K562 (cell line): ENCODE data around the gene PPP2R5A. TPM values are rescaled to one million over a fixed set of nuclear protein-coding genes. Genes with fewer than 3 reads are reported as not detected.

Experiments used
- ATAC-seq: fragments of 200-7000 bp; cut with Tn5 transposase; 3 replicates; pipeline ENCODE4 v1.9.1; 2020; ENCODE audit warnings: moderate library complexity
- BruUV-seq: library from RNA; stranded (reverse); fragments of 400-500 nt; replicated peaks from 2 replicates; lab custom pipeline; 2021; lab: Mats Ljungman, UMichigan
- CTCF ChIA-PET: fragments of 300-600 bp; formaldehyde crosslinking; extraction: SDS; loops from one replicate; lab custom pipeline; 2021; ENCODE audit warnings: low intra/inter-chr PET ratio; lab: Yijun Ruan, JAX
- POLR2A ChIA-PET: fragments of 300-600, 350-650 bp; sonication (Branson Sonifier 250); formaldehyde crosslinking; extraction: SDS; loops from one replicate; lab custom pipeline; 2021; ENCODE audit warnings: antibody characterized with exemption, inconsistent platforms; lab: Yijun Ruan, JAX
- DNase-seq, 4 experiments: peaks; one replicate each; pipeline versions ENCODE4 v3.0.0 to v3.0.0-alpha.2; 2011 to 2018; ENCODE audit warnings: low spot score in 3 of 4, mixed read lengths in 3 of 4; ENCODE audit errors: extremely low read depth in 1 of 4
- FAIRE-seq: peaks from 2 replicates; lab custom pipeline; 2011; peaks lifted over from hg19 to GRCh38; lab: Jason Lieb, UNC
- H2AFZ ChIP-seq: 2 replicates; pipeline ENCODE4 v1.6.0; 2011; ENCODE audit warnings: low read depth, low read length, control low read depth, inconsistent platforms
- H3K27ac ChIP-seq: fragments of 200-600 bp; 3 replicates; pipeline ENCODE4 v1.8.0; 2011; ENCODE audit warnings: low read depth, mild to moderate bottlenecking, control low read depth, inconsistent platforms, low read length, moderate library complexity, mixed read lengths; ENCODE audit errors: extremely low read depth
- H3K27me3 ChIP-seq, 2 experiments: fragments of 300-600 bp in 1 of 2; 2 replicates in 1 of 2; 3 replicates in 1 of 2; pipeline versions ENCODE4 v1.6.0 to v1.8.0; 2011; ENCODE audit warnings: inconsistent platforms in 2 of 2, low read length in 2 of 2, mild to moderate bottlenecking in 1 of 2, mixed read lengths in 1 of 2, moderate library complexity in 1 of 2; ENCODE audit not compliant: control insufficient read depth in 2 of 2, insufficient read depth in 2 of 2
- H3K36me3 ChIP-seq: fragments of 300-600 bp; 3 replicates; pipeline ENCODE4 v1.8.0; 2011; ENCODE audit warnings: mild to moderate bottlenecking, low read length, inconsistent platforms; ENCODE audit not compliant: control insufficient read depth, insufficient read depth
- H3K4me1 ChIP-seq, 2 experiments: fragments of 200-600 bp in 1 of 2; replicated peaks in 1 of 2; 2 replicates in 1 of 2; 3 replicates in 1 of 2; pipeline versions ENCODE4 v1.5.1 to v1.8.0; 2011; ENCODE audit warnings: inconsistent platforms in 2 of 2, low read length in 2 of 2, mild to moderate bottlenecking in 1 of 2, mixed read lengths in 1 of 2, moderate library complexity in 1 of 2; ENCODE audit not compliant: control insufficient read depth in 2 of 2, insufficient read depth in 2 of 2
- H3K4me2 ChIP-seq: 2 replicates; pipeline ENCODE4 v1.6.1; 2011; ENCODE audit warnings: low read length, control low read depth, inconsistent platforms, mixed read lengths; ENCODE audit not compliant: insufficient read depth
- H3K4me3 ChIP-seq: fragments of 200-600 bp; sonication (generic), shearing (Covaris generic); 2 replicates; pipeline ENCODE4 v1.5.1; 2016; ENCODE audit warnings: control low read depth, inconsistent platforms
- H3K79me2 ChIP-seq: fragments of 200-600 bp; 3 replicates; pipeline ENCODE4 v1.8.0; 2011; ENCODE audit warnings: low read length, inconsistent platforms; ENCODE audit not compliant: control insufficient read depth, insufficient read depth
- H3K9ac ChIP-seq, 2 experiments: 2 replicates each; pipeline versions ENCODE4 v1.6.0 to v1.6.1; 2011; ENCODE audit warnings: low read depth in 2 of 2, low read length in 2 of 2, control low read depth in 1 of 2, inconsistent platforms in 1 of 2, mild to moderate bottlenecking in 1 of 2, mixed read lengths in 1 of 2; ENCODE audit not compliant: insufficient read depth in 1 of 2
- H3K9me1 ChIP-seq: one replicate; pipeline ENCODE4 v1.6.0; 2011; ENCODE audit warnings: inconsistent platforms, mild to moderate bottlenecking, low read length, moderate library complexity; ENCODE audit not compliant: control insufficient read depth, insufficient read depth
- H3K9me3 ChIP-seq: replicated peaks from 2 replicates; pipeline ENCODE4 v1.5.1; 2011; ENCODE audit warnings: low read depth, low read length, inconsistent platforms; ENCODE audit not compliant: control insufficient read depth, insufficient read depth
- H4K20me1 ChIP-seq: replicated peaks from 2 replicates; pipeline ENCODE4 v1.6.1; 2011; ENCODE audit warnings: low read length, inconsistent platforms, mixed read lengths; ENCODE audit not compliant: control insufficient read depth, insufficient read depth
- ATF3 ChIP-seq, 2 experiments: fragments of 450-650 bp in 1 of 2; sonication (generic) in 1 of 2; formaldehyde crosslinking in 1 of 2; IDR thresholded peaks in 1 of 2; conservative IDR thresholded peaks in 1 of 2; 2 replicates each; pipeline versions ENCODE4 v1.6.1 to v1.8.1; 2016 to 2023; ENCODE audit warnings: mild to moderate bottlenecking in 2 of 2, moderate library complexity in 2 of 2, inconsistent platforms in 1 of 2, missing genetic modification reagents in 1 of 2
- ATF7 ChIP-seq: fragments of 450-650 bp; IDR thresholded peaks from 2 replicates; pipeline ENCODE4 v1.7.1; 2014; ENCODE audit warnings: mild to moderate bottlenecking, moderate library complexity
- COPS2 ChIP-seq: fragments of 450-650 bp; conservative IDR thresholded peaks from 2 replicates; pipeline ENCODE4 v1.6.1; 2016; ENCODE audit warnings: mild to moderate bottlenecking, moderate library complexity
- E2F3 ChIP-seq: fragments of 250-450 bp; sonication (Bioruptor Pico); IDR thresholded peaks from 2 replicates; pipeline ENCODE4 v1.4.0; 2020; ENCODE audit warnings: mild to moderate bottlenecking
- FOSL1 ChIP-seq: fragments of 200-800 bp; sonication (Bioruptor generic); conservative IDR thresholded peaks from 2 replicates; pipeline ENCODE4 v1.6.1; 2016; ENCODE audit warnings: missing genetic modification characterization, missing compliant biosample characterization
- U2AF2 ChIP-seq: fragments of 200-400 bp; formaldehyde crosslinking; optimal IDR thresholded peaks from 2 replicates; pipeline ENCODE3; 2017; ENCODE audit warnings: low read depth, mild to moderate bottlenecking, low read length
- ZMIZ1 ChIP-seq, 2 experiments: fragments of 150-350 bp in 1 of 2; IDR thresholded peaks; 2 replicates each; pipeline ENCODE4 v1.6.1; 2012 to 2016; ENCODE audit warnings: low read depth in 2 of 2, low read length in 2 of 2, mild to moderate bottlenecking in 1 of 2, moderate library complexity in 1 of 2
- WGBS: fragments of 100-300 bp; shearing (Covaris generic); methylation state at CpG from one replicate; pipeline ENCODE4 v1.1.6; 2016; ENCODE audit warnings: low coverage, mixed read lengths; ENCODE audit not compliant: insufficient coverage; ENCODE audit errors: missing lambda C conversion rate; 5-methylcytosine and 5-hydroxymethylcytosine counted together
- in situ Hi-C: fragments of 300-500 bp; cut with MboI; formaldehyde crosslinking; loops from 4 replicates; pipeline ENCODE4 v1.15.0; 2018; ENCODE audit warnings: inconsistent platforms, mixed read lengths
- intact Hi-C: fragments of 100-400 bp; cut with micrococcal nuclease; formaldehyde crosslinking; loops from 2 replicates; pipeline ENCODE4 v1.14.2; 2022
- polyA plus RNA-seq, 8 experiments: library from polyadenylated mRNA; depleted of rRNA in 4 of 8; stranded (reverse) in 5 of 8; unstranded in 3 of 8; fragments of >200 nt; fragmentation: Nextera tagmentation in 2 of 8; fragmentation: Illumina TruSeq in 1 of 8; extraction: Ambion mirVana in 2 of 8; extraction: Trizol in 1 of 8; gene quantifications; 2 replicates each; pipeline versions ENCODE4 v1.2.1 to v1.2.3, GENCODE V29; 2011 to 2014; ENCODE audit warnings: inconsistent platforms in 1 of 8, missing spikeins in 1 of 8
- total RNA-seq, 7 experiments: library from RNA; depleted of rRNA in 6 of 7; stranded (reverse); fragments of >200 nt in 6 of 7; fragmentation: Illumina TruSeq in 2 of 7; extraction: Trizol in 2 of 7; gene quantifications; 2 replicates each; pipeline versions ENCODE4 v1.2.1 to v1.2.3, GENCODE V29; 2011 to 2021; ENCODE audit warnings: low replicate concordance in 1 of 7

The PPP2R5A gene
- total and polyA plus RNA-seq, 9 of the 15 experiments (the other 6 are each of a cell fraction or from before 2014, with no cell fraction given), result 26.9 to 106 (median 64.3) TPM

GRCh38 chr1:212401838-212402582 lies 116.8 kb downstream of the PPP2R5A start:
- intact Hi-C loops, result no loop called here
- no TSS peak for BruUV-seq
- in situ Hi-C loops, result no loop called here
- H3K4me3 ChIP-seq, result no peak overlapping the region
- peaks cover 39% of the 10 kb centered on the region for H3K36me3 ChIP-seq
- H3K9me1 ChIP-seq, result no peaks in the 10 kb centered on the region
- H4K20me1 ChIP-seq, result no peaks in the 10 kb centered on the region
- FAIRE-seq (no peak), ATAC-seq (no peak), DNase-seq (no peak)
- no peak overlapping the region for H2AFZ ChIP-seq
- ChIA-PET CTCF (no interaction called here), POLR2A (interaction anchor here (0.8 kb wide), 1 partner anchor 342 kb away, joined by 3 read pairs; no protein-coding TSS in a partner anchor)
- H3K4me2 ChIP-seq, result no peak overlapping the region
- TF ChIP-seq E2F3 (CRISPR knock-in tag), result no peak
- peak; percentile 22; the same call in 1 of the 2 replicates for TF ChIP-seq ATF3 (IDR thresholded peaks at IDR 0.05)
- TF ChIP-seq ATF3 (CRISPR knock-in tag; conservative IDR thresholded peaks at IDR 0.05), result no peak
- TF ChIP-seq ATF7, result no peak
- TF ChIP-seq FOSL1, result peak; percentile 36; the same call in 1 of the 2 replicates
- TF ChIP-seq U2AF2, result no peak
- TF ChIP-seq ZMIZ1 (IDR thresholded peaks at IDR 0.05; ENCODE audit: low read depth in 2 of 2, low read length in 2 of 2), result no peak
- no peak for TF ChIP-seq COPS2
- H3K27ac ChIP-seq, result no peak overlapping the region
- WGBS, result 82% methylated on average over 7 of the region's 7 CpGs
- no peaks in the 10 kb centered on the region for H3K4me1 ChIP-seq
- no peaks in the 10 kb centered on the region for H3K27me3 ChIP-seq
- no peaks in the 10 kb centered on the region for H3K79me2 ChIP-seq
- H3K9ac ChIP-seq, result no peak overlapping the region
- H3K9me3 ChIP-seq, result no peaks in the 10 kb centered on the region; the same call in 1 of the 2 replicates
